IPS DF 6.9 (cell line): ENCODE measurements around the gene ITLN1.
"Not testable (repeated sequence)": the region's sequence is repeated elsewhere in the genome, so short reads cannot be mapped to it uniquely, and the experiment has no call there.

Experiments used
- DNase-seq: peaks from one replicate; pipeline ENCODE4 v3.0.0-alpha.2; 2013; ENCODE audit warnings: low read depth, low spot score
- H3K27ac ChIP-seq: one replicate; pipeline ENCODE4 v1.5.1; 2013; ENCODE audit warnings: low read length, control low read depth
- H3K27me3 ChIP-seq: 2 replicates; pipeline ENCODE4 v1.6.1; 2013; ENCODE audit warnings: mild to moderate bottlenecking, low read length; ENCODE audit not compliant: control insufficient read depth, insufficient read depth
- H3K36me3 ChIP-seq: 2 replicates; pipeline ENCODE4 v1.6.1; 2013; ENCODE audit warnings: low read length; ENCODE audit not compliant: control insufficient read depth, insufficient read depth
- H3K4me1 ChIP-seq: 2 replicates; pipeline ENCODE4 v1.6.1; 2013; ENCODE audit warnings: low read length; ENCODE audit not compliant: control insufficient read depth, insufficient read depth
- H3K4me3 ChIP-seq: 2 replicates; pipeline ENCODE4 v1.5.1; 2013; ENCODE audit warnings: mild to moderate bottlenecking, low read length
- H3K9me3 ChIP-seq: 2 replicates; pipeline ENCODE4 v1.6.1; 2013; ENCODE audit warnings: low read length, inconsistent platforms; ENCODE audit not compliant: control insufficient read depth, insufficient read depth
- WGBS: extraction: QIAGEN DNeasy Blood & Tissue Kit; methylation state at CpG from one replicate; pipeline ENCODE4 v1.1.7; 2013; ENCODE audit warnings: mixed read lengths, missing lambda C conversion rate; ENCODE audit not compliant: insufficient read length, insufficient coverage; 5-methylcytosine and 5-hydroxymethylcytosine counted together

ITLN1 gene

DNA sequence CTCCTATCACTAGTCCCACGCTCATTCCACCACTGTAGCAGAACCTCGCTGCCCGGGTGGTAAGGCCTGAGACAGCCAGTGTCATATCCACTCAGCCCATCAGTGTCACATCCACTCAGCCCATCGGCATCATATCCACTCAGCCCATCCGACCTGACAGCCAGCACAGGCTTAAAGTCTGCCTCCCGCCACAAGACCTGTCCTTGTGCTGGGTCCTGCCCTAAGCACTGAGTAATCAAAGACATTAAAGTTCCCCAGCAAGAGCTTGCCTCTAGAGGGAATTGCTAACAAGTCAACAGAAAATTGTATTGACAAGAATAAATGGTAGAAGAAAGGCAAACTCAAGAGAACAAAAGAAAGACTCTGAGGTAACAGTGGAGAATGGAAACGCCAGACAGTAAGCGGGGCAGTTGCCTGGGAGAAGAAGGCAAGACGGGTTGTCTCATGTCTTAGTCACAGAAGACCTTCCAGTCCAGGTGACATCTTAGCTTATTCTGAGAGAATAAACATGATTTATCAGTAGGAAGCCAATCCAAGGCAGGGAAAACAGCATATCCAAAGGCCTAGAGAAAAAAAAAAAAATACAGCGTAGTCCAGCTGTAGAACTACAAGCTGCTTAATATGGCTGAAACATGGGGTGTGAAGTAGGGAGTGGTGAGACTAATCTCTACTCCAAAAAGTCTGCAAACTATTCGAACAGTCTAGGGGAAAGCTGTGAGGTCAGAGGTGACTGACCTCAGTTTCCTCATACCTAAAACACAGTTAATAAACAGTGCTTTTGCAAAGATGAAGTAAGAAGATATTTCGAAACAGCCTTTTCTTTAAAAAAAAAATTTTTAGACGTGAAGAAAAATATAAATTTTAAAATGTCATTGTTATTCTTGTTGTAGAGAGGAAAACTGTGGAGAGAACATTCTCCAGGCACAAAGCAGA, 1.1 kb downstream of the ITLN1 start:
- Histone ChIP-seq H3K27ac (no peak overlapping the region), H3K4me3 (no peak overlapping the region), H3K36me3 (no peaks in the 10 kb centered on the region), H3K27me3 (no peaks in the 10 kb centered on the region), H3K9me3 (no peaks in the 10 kb centered on the region), H3K4me1 (0 out of 2 replicates have a peak, but pooled peaks cover 1% of the 10 kb centered on the region)
- DNase-seq: no peak
- WGBS: 100% methylated on average over 2 of the region's 13 CpGs

- Histone ChIP-seq H3K4me1 (0 out of 2 replicates have a peak, but pooled peaks cover 1% of the 10 kb centered on the region), H3K27me3 (no peaks in the 10 kb centered on the region), H3K4me3 (no peak overlapping the region), H3K27ac (no peak overlapping the region), H3K9me3 (no peaks in the 10 kb centered on the region), H3K36me3 (no peaks in the 10 kb centered on the region)
- no CpG with 5 or more reads among the region's 1 CpG for WGBS
- no peak for DNase-seq
Measured at GRCh38 chr1:160882582-160882981, 2.4 kb downstream of the ITLN1 start.

GRCh38 chr1:160881264-160881663, 3.7 kb downstream of the ITLN1 start:
- not testable (repeated sequence) for H3K27ac ChIP-seq, H3K4me3 ChIP-seq, DNase-seq, H3K4me1 ChIP-seq, H3K9me3 ChIP-seq, H3K36me3 ChIP-seq, H3K27me3 ChIP-seq
- WGBS: no CpG with 5 or more reads among the region's 7 CpGs

DNA sequence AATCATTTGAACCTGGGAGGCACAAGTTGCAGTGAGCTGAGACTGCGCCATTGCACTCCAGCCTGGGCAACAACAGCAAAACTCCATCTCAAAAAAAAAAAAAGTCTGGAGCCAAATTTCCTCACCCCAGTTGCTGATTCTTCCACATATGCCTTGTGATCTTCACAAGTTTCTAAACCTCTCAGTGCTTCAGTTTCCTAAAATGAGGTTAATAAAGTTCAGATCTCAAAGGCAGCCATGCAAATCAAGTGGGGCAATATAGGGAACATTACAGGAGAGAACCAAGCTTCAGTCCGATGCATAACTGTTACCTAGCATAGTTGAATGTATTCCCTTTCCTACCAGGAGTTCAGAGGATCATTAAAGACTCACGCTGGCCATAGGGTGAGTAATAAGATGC, 4.8 kb downstream of the ITLN1 start:
- no CpG with 5 or more reads among the region's 3 CpGs for WGBS
- no peaks in the 10 kb centered on the region for H3K9me3 ChIP-seq
- DNase-seq: no peak
- no peaks in the 10 kb centered on the region for H3K27me3 ChIP-seq
- no peaks in the 10 kb centered on the region for H3K36me3 ChIP-seq
- H3K4me1 ChIP-seq: 0 out of 2 replicates have a peak, but pooled peaks cover 1% of the 10 kb centered on the region
- no peak overlapping the region for H3K27ac ChIP-seq
- H3K4me3 ChIP-seq: no peak overlapping the region

GRCh38 chr1:160879056-160879455, 5.9 kb downstream of the ITLN1 start:
- Histone ChIP-seq H3K36me3 (no peaks in the 10 kb centered on the region), H3K4me1 (no peaks in the 10 kb centered on the region), H3K9me3 (no peaks in the 10 kb centered on the region), H3K27me3 (no peaks in the 10 kb centered on the region), H3K27ac (no peak overlapping the region), H3K4me3 (no peak overlapping the region)
- no CpG with 5 or more reads among the region's 8 CpGs for WGBS
- no peak for DNase-seq

DNA sequence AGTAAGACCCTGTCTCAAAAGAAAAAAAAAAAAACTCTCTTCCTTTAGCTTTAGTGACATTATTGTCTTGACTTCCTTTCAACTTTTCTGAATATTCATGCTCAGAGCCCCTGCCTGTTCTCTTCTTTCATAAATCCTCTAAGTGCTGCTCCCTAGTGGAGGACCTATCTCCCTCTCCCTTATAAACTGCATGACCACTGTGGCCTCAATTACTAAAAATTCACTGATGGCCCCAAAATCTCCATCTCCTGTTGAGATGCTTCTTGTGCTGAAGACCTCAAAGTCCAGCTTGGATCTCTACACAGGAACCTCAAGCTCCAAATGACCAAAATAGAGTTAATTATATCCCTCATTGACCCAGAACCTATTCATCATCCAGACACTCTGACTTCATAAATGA, 7.8 kb downstream of the ITLN1 start:
- H3K27me3 ChIP-seq: no peaks in the 10 kb centered on the region
- no peak overlapping the region for H3K4me3 ChIP-seq
- no peak for DNase-seq
- no peak overlapping the region for H3K27ac ChIP-seq
- no peaks in the 10 kb centered on the region for H3K9me3 ChIP-seq
- no peaks in the 10 kb centered on the region for H3K4me1 ChIP-seq
- no peaks in the 10 kb centered on the region for H3K36me3 ChIP-seq

- H3K4me3 ChIP-seq: no peak overlapping the region
- no CpG with 5 or more reads among the region's 5 CpGs for WGBS
- H3K36me3 ChIP-seq: no peaks in the 10 kb centered on the region
- H3K27me3 ChIP-seq: no peaks in the 10 kb centered on the region
- H3K4me1 ChIP-seq: no peaks in the 10 kb centered on the region
- H3K27ac ChIP-seq: no peak overlapping the region
- no peak for DNase-seq
- no peaks in the 10 kb centered on the region for H3K9me3 ChIP-seq
Measured at GRCh38 chr1:160876311-160876710, 8.7 kb downstream of the ITLN1 start.

DNA sequence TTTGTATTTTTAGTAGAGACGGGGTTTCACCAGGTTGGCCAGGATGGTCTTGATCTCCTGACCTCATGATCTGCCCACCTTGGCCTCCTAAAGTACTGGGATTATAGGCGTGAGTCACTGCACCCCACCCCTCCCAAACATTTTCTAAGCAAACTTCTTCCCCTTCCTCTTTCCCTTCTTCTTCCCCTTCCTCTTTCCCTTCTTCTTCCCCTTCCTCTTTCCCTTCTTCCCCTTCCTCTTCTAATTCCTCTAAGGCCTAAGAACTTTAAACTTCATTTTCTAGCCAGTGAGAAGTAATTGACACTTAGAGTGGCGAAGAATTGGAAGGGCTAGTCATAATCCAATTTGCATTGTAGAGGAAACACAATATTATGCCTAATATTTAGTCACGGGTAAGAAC, 9.4 kb downstream of the ITLN1 start:
- not testable (repeated sequence) for H3K9me3 ChIP-seq, H3K27me3 ChIP-seq, H3K4me3 ChIP-seq, H3K27ac ChIP-seq, H3K36me3 ChIP-seq, DNase-seq, H3K4me1 ChIP-seq
- no CpG with 5 or more reads among the region's 4 CpGs for WGBS

GRCh38 chr1:160874935-160875334, 10.0 kb downstream of the ITLN1 start:
- no CpG with 5 or more reads among the region's 3 CpGs for WGBS
- Histone ChIP-seq H3K4me1 (no peaks in the 10 kb centered on the region), H3K9me3 (no peaks in the 10 kb centered on the region), H3K4me3 (no peak overlapping the region), H3K36me3 (no peaks in the 10 kb centered on the region), H3K27me3 (no peaks in the 10 kb centered on the region), H3K27ac (no peak overlapping the region)
- no peak for DNase-seq

GRCh38 chr1:160868141-160868540, 16.8 kb downstream of the ITLN1 start:
- WGBS: no CpG with 5 or more reads among the region's 3 CpGs

GRCh38 chr1:160867651-160868050, 17.3 kb downstream of the ITLN1 start:
- not testable (repeated sequence) for DNase-seq, H3K9me3 ChIP-seq, H3K4me1 ChIP-seq, H3K36me3 ChIP-seq, H3K4me3 ChIP-seq, H3K27me3 ChIP-seq, H3K27ac ChIP-seq
- WGBS: no CpG with 5 or more reads among the region's 4 CpGs

More at GRCh38 chr1:160868141-160868540, 16.8 kb downstream of the ITLN1 start:
- DNase-seq: no peak
- Histone ChIP-seq H3K27ac (no peak overlapping the region), H3K9me3 (no peaks in the 10 kb centered on the region), H3K27me3 (no peaks in the 10 kb centered on the region), H3K4me3 (no peak overlapping the region), H3K4me1 (no peaks in the 10 kb centered on the region), H3K36me3 (no peaks in the 10 kb centered on the region)
